ENCODE results near the gene PRAMEF12.

Gene PRAMEF12

GRCh38 chr1:12741946-12742345 is 31.6 kb upstream of the PRAMEF12 start:
- TF ChIP-seq CTCF (IDR thresholded peaks at IDR 0.05; ENCODE audit: control insufficient read depth, insufficient read depth, low read depth, low read length, missing control alignments), result no peak
- DNase-seq (ENCODE audit: low read depth), result no peak
- H3K4me3 ChIP-seq (ENCODE audit: control insufficient read depth, low read depth, low read length), result no peak overlapping the region

DNA sequence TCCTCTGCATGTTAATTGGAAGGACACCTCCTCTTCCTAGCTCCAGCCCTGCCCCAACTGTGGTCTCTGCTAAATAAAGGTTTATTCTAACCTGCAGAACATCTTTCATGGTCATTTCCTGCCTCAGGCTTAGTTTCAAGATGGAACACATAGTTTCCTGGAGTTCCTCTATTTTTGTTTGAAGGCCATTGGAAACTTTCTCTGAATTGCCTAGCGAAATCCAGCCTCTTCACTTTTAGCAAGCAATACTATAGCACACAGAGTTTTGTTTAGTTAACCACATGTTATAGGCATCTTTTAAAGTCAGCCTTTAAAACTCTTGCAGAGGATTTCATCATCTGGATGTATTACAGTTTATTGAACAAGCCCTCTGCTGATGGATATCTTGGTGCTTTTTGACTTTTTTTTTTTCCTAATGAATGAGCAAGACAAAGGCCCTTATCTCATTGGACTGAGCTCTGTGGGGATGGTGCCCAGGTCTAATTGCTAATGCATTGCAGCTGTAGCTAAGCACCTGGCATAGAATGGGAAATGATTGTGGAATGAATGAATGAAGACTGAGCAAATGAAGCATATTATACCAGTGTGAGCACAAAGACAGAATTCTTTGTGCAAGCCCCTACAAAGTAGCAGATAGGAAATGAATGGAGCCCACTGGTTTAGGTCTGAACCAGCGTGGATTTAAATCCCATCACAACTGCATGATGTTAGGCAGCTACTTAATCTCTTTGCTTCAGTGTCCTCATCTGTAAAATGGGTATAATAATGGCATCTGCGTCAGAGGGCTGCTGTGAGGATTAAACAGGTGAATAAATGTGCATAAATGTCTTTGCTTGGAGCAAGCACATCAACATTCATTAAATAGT is 28.2 kb upstream of the PRAMEF12 start:
- H3K4me3 ChIP-seq (ENCODE audit: control insufficient read depth, low read depth, low read length), result no peak overlapping the region
- no peak for DNase-seq (ENCODE audit: low read depth)
- no peak for TF ChIP-seq CTCF (IDR thresholded peaks at IDR 0.05; ENCODE audit: control insufficient read depth, insufficient read depth, low read depth, low read length, missing control alignments)

DNA sequence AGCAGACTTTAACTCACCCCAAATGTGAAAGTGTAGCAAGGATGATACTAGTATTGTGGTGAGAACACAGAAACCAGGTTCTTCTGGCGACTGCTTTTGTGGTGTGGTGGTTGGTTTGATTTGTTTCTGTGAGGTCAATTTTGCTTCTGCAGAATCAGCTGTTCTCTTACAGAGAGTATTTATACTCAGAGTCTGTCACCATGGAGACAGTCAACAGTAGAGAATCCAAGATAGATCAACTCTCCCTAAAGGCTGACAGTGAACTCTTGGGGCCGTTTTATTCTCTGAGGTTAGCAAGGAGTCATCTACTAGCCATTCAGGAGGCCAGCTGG is 27.6 kb upstream of the PRAMEF12 start, which contains the start of gene CFAP107:
TSS of gene CFAP107 (plus strand) at position 209 of the 332 bp plus-strand sequence. CDS start 231 bp downstream, outside the sequence.
- H3K4me3 ChIP-seq (ENCODE audit: control insufficient read depth, low read depth, low read length), result no peak within 1 kb of the TSS
- TF ChIP-seq CTCF (IDR thresholded peaks at IDR 0.05; ENCODE audit: control insufficient read depth, insufficient read depth, low read depth, low read length, missing control alignments), result no peak
- no peak for DNase-seq (ENCODE audit: low read depth)

DNA sequence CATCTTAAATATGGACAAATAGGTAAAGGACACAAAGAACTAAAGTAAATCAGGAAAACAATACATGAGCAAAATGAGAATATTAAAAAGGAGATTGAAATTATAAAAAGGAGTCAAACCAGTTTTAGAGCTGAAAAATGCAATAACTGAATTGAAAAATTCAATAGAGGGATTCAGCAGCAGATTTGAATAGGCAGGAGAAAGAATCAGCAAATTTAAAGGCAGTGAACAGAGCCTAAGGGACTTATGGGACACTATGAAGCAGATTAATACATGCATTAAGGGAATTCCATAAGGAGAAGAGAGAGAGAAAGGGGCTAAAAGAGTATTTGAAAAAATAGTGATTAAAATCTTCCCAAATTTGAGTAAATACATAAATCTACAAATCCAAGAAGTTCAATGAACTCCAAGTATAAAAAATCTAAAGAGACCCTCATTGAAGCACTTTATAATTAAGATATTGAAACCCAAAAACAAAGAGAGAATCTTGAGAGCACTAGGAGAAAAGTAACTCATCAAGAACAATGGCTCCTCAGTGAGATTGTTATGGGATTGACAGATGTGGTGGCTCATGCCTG is 24.7 kb upstream of the PRAMEF12 start:
- H3K4me3 ChIP-seq (ENCODE audit: control insufficient read depth, low read depth, low read length), result no peak overlapping the region
- no peak for TF ChIP-seq CTCF (IDR thresholded peaks at IDR 0.05; ENCODE audit: control insufficient read depth, insufficient read depth, low read depth, low read length, missing control alignments)
- DNase-seq (ENCODE audit: low read depth), result no peak

- no peak for TF ChIP-seq CTCF (IDR thresholded peaks at IDR 0.05; ENCODE audit: control insufficient read depth, insufficient read depth, low read depth, low read length, missing control alignments)
- DNase-seq (ENCODE audit: low read depth), result no peak
- no peak overlapping the region for H3K4me3 ChIP-seq (ENCODE audit: control insufficient read depth, low read depth, low read length)
Measured at GRCh38 chr1:12754738-12755137, 18.8 kb upstream of the PRAMEF12 start.

DNA sequence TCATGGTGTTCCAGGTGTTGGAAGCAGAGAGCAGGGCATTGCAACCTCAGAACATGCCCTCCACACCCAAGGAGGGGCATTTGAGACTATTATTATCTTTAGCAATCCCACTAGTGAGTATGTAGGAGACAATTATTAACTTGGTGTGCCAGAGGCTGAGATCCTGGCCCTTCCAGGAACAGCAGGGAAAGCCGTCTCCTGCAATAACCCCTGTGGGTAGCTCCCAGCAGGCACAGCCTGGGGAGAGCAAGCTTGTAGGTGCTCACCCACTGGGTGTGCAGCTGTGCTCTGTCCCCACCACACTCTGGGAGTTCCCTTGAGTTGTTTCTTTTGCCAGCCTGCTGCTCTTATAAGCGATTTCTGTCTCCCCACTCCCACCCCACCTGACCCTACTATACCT is 17.3 kb upstream of the PRAMEF12 start:
- DNase-seq (ENCODE audit: low read depth), result no peak
- no peak for TF ChIP-seq CTCF (IDR thresholded peaks at IDR 0.05; ENCODE audit: control insufficient read depth, insufficient read depth, low read depth, low read length, missing control alignments)
- H3K4me3 ChIP-seq (ENCODE audit: control insufficient read depth, low read depth, low read length), result no peak overlapping the region
